Measurements from ENCODE around the gene EI24. TPM values are rescaled to one million over a fixed set of nuclear protein-coding genes. Genes with fewer than 3 reads are reported as not detected.

Gene EI24
- total and polyA plus RNA-seq, 2 donors (not counting 3 experiments of a cell fraction or from before 2014, with no cell fraction given): 115 to 192 TPM

GRCh38 chr11:125564357-125564756, 4.9 kb upstream of the EI24 start:
- H3K27ac ChIP-seq (ENCODE audit: insufficient read depth, low read depth, low read length): no peak overlapping the region
- H2AFZ ChIP-seq (ENCODE audit: low read depth, low read length): no peak overlapping the region
- TF ChIP-seq FOS (IDR thresholded peaks at IDR 0.05; ENCODE audit: borderline replicate concordance, insufficient read depth, low read length) (no peak), MAX (IDR thresholded peaks at IDR 0.05; ENCODE audit: insufficient read depth, insufficient read length) (no peak), EZH2 (IDR thresholded peaks at IDR 0.05; ENCODE audit: borderline replicate concordance, low read depth, low read length, severe bottlenecking) (no peak), POLR2AphosphoS5 (IDR thresholded peaks at IDR 0.05; ENCODE audit: insufficient read depth, low read depth, low read length) (no peak), GATA2 (IDR thresholded peaks at IDR 0.05; ENCODE audit: insufficient read depth, insufficient read length, low read depth, low read length) (no peak), JUN (IDR thresholded peaks at IDR 0.05; ENCODE audit: borderline replicate concordance, insufficient read depth, insufficient read length, low read depth) (no peak), MYC (IDR thresholded peaks at IDR 0.05; ENCODE audit: low read depth, low read length) (no peak), POLR2A (IDR thresholded peaks at IDR 0.05; ENCODE audit: low read depth, low read length) (no peak)
- TF ChIP-seq, protein P1, sequence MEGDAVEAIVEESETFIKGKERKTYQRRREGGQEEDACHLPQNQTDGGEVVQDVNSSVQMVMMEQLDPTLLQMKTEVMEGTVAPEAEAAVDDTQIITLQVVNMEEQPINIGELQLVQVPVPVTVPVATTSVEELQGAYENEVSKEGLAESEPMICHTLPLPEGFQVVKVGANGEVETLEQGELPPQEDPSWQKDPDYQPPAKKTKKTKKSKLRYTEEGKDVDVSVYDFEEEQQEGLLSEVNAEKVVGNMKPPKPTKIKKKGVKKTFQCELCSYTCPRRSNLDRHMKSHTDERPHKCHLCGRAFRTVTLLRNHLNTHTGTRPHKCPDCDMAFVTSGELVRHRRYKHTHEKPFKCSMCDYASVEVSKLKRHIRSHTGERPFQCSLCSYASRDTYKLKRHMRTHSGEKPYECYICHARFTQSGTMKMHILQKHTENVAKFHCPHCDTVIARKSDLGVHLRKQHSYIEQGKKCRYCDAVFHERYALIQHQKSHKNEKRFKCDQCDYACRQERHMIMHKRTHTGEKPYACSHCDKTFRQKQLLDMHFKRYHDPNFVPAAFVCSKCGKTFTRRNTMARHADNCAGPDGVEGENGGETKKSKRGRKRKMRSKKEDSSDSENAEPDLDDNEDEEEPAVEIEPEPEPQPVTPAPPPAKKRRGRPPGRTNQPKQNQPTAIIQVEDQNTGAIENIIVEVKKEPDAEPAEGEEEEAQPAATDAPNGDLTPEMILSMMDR (IDR thresholded peaks at IDR 0.05; ENCODE audit: extremely low read depth in 1 of 2, insufficient read depth in 1 of 2, low read depth in 1 of 2, low read length in 2 of 2): no peak
- dilution Hi-C loops (cut with MboI; ENCODE audit: extremely low pct_ligation_motif_present, low sequenced_read_pairs) (no loop called here), intact Hi-C loops (cut with micrococcal nuclease) (no loop called here)
- H3K79me2 ChIP-seq (ENCODE audit: control insufficient read depth, insufficient read depth, low read length): no peaks in the 10 kb centered on the region
- H3K9me3 ChIP-seq (replicated peaks; ENCODE audit: control insufficient read depth, insufficient read depth, low read length): no peaks in the 10 kb centered on the region
- no peak overlapping the region for H3K4me3 ChIP-seq (replicated peaks in 1 of 3; ENCODE audit: insufficient read depth in 1 of 3, low read depth in 1 of 3, low read length in 3 of 3)
- no peak overlapping the region for H3K4me2 ChIP-seq (ENCODE audit: insufficient read depth, low read length)
- FAIRE-seq (no peak), DNase-seq (ENCODE audit: low read depth, low spot score) (no peak)
- H3K4me1 ChIP-seq (ENCODE audit: control insufficient read depth, extremely low read depth, insufficient read depth, low read length): no peaks in the 10 kb centered on the region
- POLR2A ChIA-PET: no interaction called here
- CTCF ChIA-PET: no interaction called here
- H3K27me3 ChIP-seq (ENCODE audit: control insufficient read depth in 2 of 2, insufficient read depth in 2 of 2, low read length in 2 of 2): no peaks in the 10 kb centered on the region
- H4K20me1 ChIP-seq (replicated peaks; ENCODE audit: control insufficient read depth, extremely low read depth, insufficient read depth, low read length): no peaks in the 10 kb centered on the region
- H3K9me1 ChIP-seq (replicated peaks; ENCODE audit: control insufficient read depth, extremely low read depth, insufficient read depth, low read length): no peaks in the 10 kb centered on the region
- no TSS peak for BruUV-seq (replicated peaks)
- H3K36me3 ChIP-seq (ENCODE audit: control insufficient read depth in 2 of 2, extremely low read depth in 1 of 2, insufficient read depth in 2 of 2, low read length in 2 of 2): no peaks in the 10 kb centered on the region
- no peak overlapping the region for H3K9ac ChIP-seq (replicated peaks; ENCODE audit: extremely low read depth, insufficient read depth, low read length)
